Measurements from ENCODE around the gene DNAJC8. TPM values are rescaled to one million over a fixed set of nuclear protein-coding genes. Genes with fewer than 3 reads are reported as not detected.

The DNAJC8 gene
- total and polyA plus RNA-seq, 2 of the 8 experiments (the other 6 are each of a cell fraction or from before 2014, with no cell fraction given): 116 to 134 TPM

GRCh38 chr1:28154078-28154594 lies 78.7 kb downstream of the DNAJC8 start:
- CTCF ChIA-PET (ENCODE audit: partially characterized antibody): interaction anchor here (1.2 kb wide), 1 partner anchor 9 kb away, joined by 3 read pairs; no protein-coding TSS in a partner anchor

More at GRCh38 chr1:28154078-28154594, 78.7 kb downstream of the DNAJC8 start:
- no peaks in the 10 kb centered on the region for H3K79me2 ChIP-seq (ENCODE audit: control insufficient read depth in 1 of 2, insufficient read depth in 2 of 2, low read length in 2 of 2)
- no peaks in the 10 kb centered on the region for H4K20me1 ChIP-seq (replicated peaks in 1 of 2; ENCODE audit: control insufficient read depth in 1 of 2, insufficient read depth in 2 of 2, low read length in 2 of 2)
- no peak overlapping the region for H4K5ac ChIP-seq (ENCODE audit: insufficient read length, low read depth, low read length)
- no peak for DNase-seq (ENCODE audit: low read depth in 1 of 2, low spot score in 2 of 2)
- H3K4me2 ChIP-seq (ENCODE audit: insufficient read depth in 1 of 2, low read depth in 2 of 2, low read length in 2 of 2): no peak overlapping the region
- H3K4me3 ChIP-seq (ENCODE audit: extremely low read depth in 1 of 4, insufficient read depth in 2 of 4, low read depth in 3 of 4, low read length in 4 of 4): no peak overlapping the region
- no peak overlapping the region for H2AFZ ChIP-seq (ENCODE audit: low read length)
- no peak overlapping the region for H2BK12ac ChIP-seq (ENCODE audit: low read depth, low read length)
- 85% methylated on average over 9 of the region's 9 CpGs; no CpG with 5 or more reads in 1 of the 2 experiments for WGBS, 2 experiments (ENCODE audit: extremely low coverage in 1 of 2, insufficient coverage in 1 of 2, insufficient read length in 1 of 2, insufficient replicate concordance in 2 of 2, low coverage in 1 of 2, low lambda C conversion rate in 2 of 2, missing lambda C conversion rate in 1 of 2)
- H3K27me3 ChIP-seq (replicated peaks in 1 of 4; ENCODE audit: control insufficient read depth in 3 of 4, extremely low read depth in 1 of 4, insufficient read depth in 3 of 4, low read length in 3 of 4): no peaks in the 10 kb centered on the region
- no peaks in the 10 kb centered on the region for H3K79me1 ChIP-seq (ENCODE audit: low read depth, low read length)
- TF ChIP-seq CREB1 (IDR thresholded peaks at IDR 0.05): no peak
- no peak for TF ChIP-seq EZH2 (IDR thresholded peaks at IDR 0.05; ENCODE audit: low read depth, low read length, severe bottlenecking)
- TF ChIP-seq POLR2AphosphoS5 (IDR thresholded peaks at IDR 0.05; ENCODE audit: low read depth, low read length): no peak
- TF ChIP-seq SP2 (IDR thresholded peaks at IDR 0.05; ENCODE audit: low read length): no peak
- TF ChIP-seq JUND (IDR thresholded peaks at IDR 0.05; ENCODE audit: low read length): no peak
- TF ChIP-seq RBBP5 (IDR thresholded peaks at IDR 0.05; ENCODE audit: borderline replicate concordance, low read depth, low read length): no peak
- H3K9ac ChIP-seq (replicated peaks in 1 of 4; ENCODE audit: extremely low read depth in 1 of 4, low read depth in 3 of 4, low read length in 3 of 4): no peak overlapping the region
- POLR2A ChIA-PET (ENCODE audit: partially characterized antibody): interaction anchor here (0.6 to 1.8 kb wide), 3 partner anchors 10 to 41 kb away, joined by 3 to 5 read pairs (median 3); no protein-coding TSS in a partner anchor
- no peak overlapping the region for H4K8ac ChIP-seq (ENCODE audit: extremely low read depth, insufficient read depth, low read length)
- no peak overlapping the region for H4K91ac ChIP-seq (replicated peaks; ENCODE audit: insufficient read length, low read length)
- H2BK5ac ChIP-seq (ENCODE audit: low read depth, low read length): no peak overlapping the region
- no peak overlapping the region for H3K14ac ChIP-seq (ENCODE audit: insufficient read length)
- no peak overlapping the region for H3K27ac ChIP-seq (ENCODE audit: low read depth, low read length)
- H3K9me3 ChIP-seq (ENCODE audit: insufficient read depth in 2 of 2, low read depth in 1 of 2, low read length in 1 of 2): no peaks in the 10 kb centered on the region
- no peak overlapping the region for H3K4ac ChIP-seq (replicated peaks; ENCODE audit: insufficient read length, low read depth, low read length)
- no peak overlapping the region for H2BK15ac ChIP-seq (ENCODE audit: low read length)
- no peak for FAIRE-seq
- H3K23ac ChIP-seq (ENCODE audit: insufficient read length): no peak overlapping the region
- no peaks in the 10 kb centered on the region for H3K23me2 ChIP-seq (ENCODE audit: low read depth, low read length)
- H3K36me3 ChIP-seq (ENCODE audit: control insufficient read depth in 2 of 4, insufficient read depth in 4 of 4, low read length in 3 of 4): no peaks in the 10 kb centered on the region
- no peak overlapping the region for H2AK5ac ChIP-seq (ENCODE audit: low read depth, low read length)
- H2BK20ac ChIP-seq (ENCODE audit: low read length): no peak overlapping the region
- H3K56ac ChIP-seq (replicated peaks; ENCODE audit: insufficient read length, low read depth, low read length): no peak overlapping the region
- no peaks in the 10 kb centered on the region for H3K4me1 ChIP-seq (replicated peaks in 1 of 4; ENCODE audit: control insufficient read depth in 3 of 4, insufficient read depth in 4 of 4, low read length in 3 of 4)
- no peak overlapping the region for H2BK120ac ChIP-seq (replicated peaks; ENCODE audit: low read depth, low read length)
- no peak overlapping the region for H3K18ac ChIP-seq (ENCODE audit: extremely low read depth, low read length)
